Psoas muscle (tissue), 8 donors: ENCODE measurements around the gene BTBD16. TPM values are rescaled to one million over a fixed set of nuclear protein-coding genes. Genes with fewer than 3 reads are reported as not detected.

ENCODE experiments used
- ATAC-seq, 4 donors: fragments of 200-7000 bp; cut with Tn5 transposase; one replicate each; pipeline ENCODE4 v1.9.1; 2020; ENCODE audit warnings: moderate library complexity in 3 of 4, mild to moderate bottlenecking in 2 of 4
- DNase-seq, 2 donors: peaks; one replicate each; pipeline ENCODE4 v3.0.0-alpha.2; 2020
- H3K27ac ChIP-seq: fragments of 200-600 bp; one replicate; pipeline ENCODE4 v1.8.0; 2022
- H3K27me3 ChIP-seq, 3 donors: fragments of 200-600 bp in 1 of 3; one replicate each; pipeline versions ENCODE4 v1.6.1 to v1.8.0; 2013 to 2022; ENCODE audit warnings: low read length in 2 of 3, mild to moderate bottlenecking in 2 of 3, moderate library complexity in 1 of 3; ENCODE audit not compliant: insufficient read depth in 3 of 3
- H3K36me3 ChIP-seq, 2 donors: fragments of 200-600 bp in 1 of 2; one replicate each; pipeline versions ENCODE4 v1.6.1 to v1.8.0; 2013 to 2022; ENCODE audit warnings: low read depth in 1 of 2, mild to moderate bottlenecking in 1 of 2, moderate library complexity in 1 of 2; ENCODE audit not compliant: insufficient read depth in 1 of 2
- H3K4me1 ChIP-seq: fragments of 200-600 bp; one replicate; pipeline ENCODE4 v1.8.0; 2022
- H3K4me3 ChIP-seq: fragments of 200-600 bp; one replicate; pipeline ENCODE4 v1.8.0; 2022; ENCODE audit warnings: mild to moderate bottlenecking
- H3K9me3 ChIP-seq: fragments of 200-600 bp; one replicate; pipeline ENCODE4 v1.8.0; 2022
- WGBS, 3 donors: extraction: QIAGEN DNeasy Blood & Tissue Kit; methylation state at CpG; one replicate each; pipeline versions ENCODE4 v1.1.6 to v1.1.7; 2013; 5-methylcytosine and 5-hydroxymethylcytosine counted together
- intact Hi-C, 2 donors: fragments of 100-400 bp; cut with DNase I; formaldehyde crosslinking; loops; one replicate each; pipeline versions ENCODE4 v1.11.0 to v1.14.2; 2022
- polyA plus RNA-seq, 3 donors: library from polyadenylated mRNA; stranded (reverse); fragments of 200-250 nt; gene quantifications; one replicate each; pipeline ENCODE4 v1.2.3, GENCODE V29; 2013
- total RNA-seq, 4 donors: library from RNA; stranded (reverse); fragmentation: NEBNext Ultra II Directional in 2 of 4; extraction: Animal tissue kit (Norgen Biotek cat#: 25700) in 2 of 4; gene quantifications; one replicate each; pipeline versions ENCODE4 v1.2.1 to v1.2.4, GENCODE V29; 2021 to 2023
- TF ChIP-seq, protein P1 (sequence below): fragments of 200-600 bp; IDR thresholded peaks from one replicate; pipeline ENCODE4 v1.8.0; 2022; ENCODE audit warnings: antibody characterized with exemption
- donor health status: healthy with polysubstance abuse.
- donor health status: DM: no; HTN: no; CAD: no; lungs with moderate emphysema.
- donor health status: Bipolar disorder and iron deficiency.
- donor health status: healthy.
- donor health status: DM: yes; HTN: yes; CAD: no.
- donor health status: DM: no; HTN: no; CAD: no.
- donor health status: DM: no; HTN: no; CAD: no.
- donor health status: DM: yes; HTN: yes; CAD: no.

Gene BTBD16
- total and polyA plus RNA-seq, 7 donors = 0.14 to 0.58 (median 0.32) TPM; not detected in 4

DNA sequence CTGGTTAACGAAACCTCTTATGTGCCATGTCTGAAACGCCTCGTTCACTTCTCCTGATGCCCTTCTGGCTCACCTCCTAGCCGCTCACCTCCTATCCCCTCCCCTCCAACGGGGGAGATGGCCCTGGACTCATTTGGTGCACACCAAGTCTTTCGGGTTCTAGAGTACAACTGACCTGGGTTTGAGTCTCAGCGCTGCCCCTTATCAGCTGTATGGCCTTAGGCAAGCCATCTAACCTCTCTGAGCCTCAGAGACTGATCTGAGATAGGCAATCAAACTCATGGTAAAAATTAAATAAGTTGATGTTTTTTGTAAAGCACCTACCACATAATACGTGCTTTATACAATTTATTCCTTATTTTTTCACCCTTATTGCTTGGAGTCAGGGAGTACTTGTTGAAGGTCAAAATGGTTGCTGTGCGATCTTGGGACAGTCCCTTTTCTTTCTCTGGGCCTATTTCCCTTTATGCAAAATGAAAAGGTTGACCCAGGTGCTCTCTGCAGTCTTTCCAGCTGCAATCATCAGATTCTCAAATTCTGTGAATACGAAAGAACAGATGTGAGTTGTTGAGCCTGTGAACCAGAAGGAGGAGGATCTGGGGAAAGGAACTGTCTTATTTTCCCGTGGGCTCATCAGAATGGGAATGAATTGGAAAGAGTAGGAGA lies 72.2 kb downstream of the BTBD16 start:
- H3K36me3 ChIP-seq = no peaks in the 10 kb centered on the region
- no peaks in the 10 kb centered on the region for H3K27me3 ChIP-seq
- no peak for ATAC-seq
- H3K4me1 ChIP-seq = peaks cover 8% of the 10 kb centered on the region
- H3K27ac ChIP-seq = no peak overlapping the region
- TF ChIP-seq, protein P1, sequence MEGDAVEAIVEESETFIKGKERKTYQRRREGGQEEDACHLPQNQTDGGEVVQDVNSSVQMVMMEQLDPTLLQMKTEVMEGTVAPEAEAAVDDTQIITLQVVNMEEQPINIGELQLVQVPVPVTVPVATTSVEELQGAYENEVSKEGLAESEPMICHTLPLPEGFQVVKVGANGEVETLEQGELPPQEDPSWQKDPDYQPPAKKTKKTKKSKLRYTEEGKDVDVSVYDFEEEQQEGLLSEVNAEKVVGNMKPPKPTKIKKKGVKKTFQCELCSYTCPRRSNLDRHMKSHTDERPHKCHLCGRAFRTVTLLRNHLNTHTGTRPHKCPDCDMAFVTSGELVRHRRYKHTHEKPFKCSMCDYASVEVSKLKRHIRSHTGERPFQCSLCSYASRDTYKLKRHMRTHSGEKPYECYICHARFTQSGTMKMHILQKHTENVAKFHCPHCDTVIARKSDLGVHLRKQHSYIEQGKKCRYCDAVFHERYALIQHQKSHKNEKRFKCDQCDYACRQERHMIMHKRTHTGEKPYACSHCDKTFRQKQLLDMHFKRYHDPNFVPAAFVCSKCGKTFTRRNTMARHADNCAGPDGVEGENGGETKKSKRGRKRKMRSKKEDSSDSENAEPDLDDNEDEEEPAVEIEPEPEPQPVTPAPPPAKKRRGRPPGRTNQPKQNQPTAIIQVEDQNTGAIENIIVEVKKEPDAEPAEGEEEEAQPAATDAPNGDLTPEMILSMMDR = no peak
- no peaks in the 10 kb centered on the region for H3K9me3 ChIP-seq
- 91 to 95% (median 91%) methylated on average over 11 of the region's 11 CpGs for WGBS, 3 donors
- intact Hi-C loops = loop anchor here (2.0 to 10.0 kb wide), 6 partner anchors 36 to 222 kb away; partner anchors contain the start of gene DMBT1 (in 1 of the 2)
- no peak overlapping the region for H3K4me3 ChIP-seq
- DNase-seq = no peak

- Histone ChIP-seq H3K36me3 (no peaks in the 10 kb centered on the region), H3K27me3 (no peaks in the 10 kb centered on the region), H3K27ac (no peak overlapping the region), H3K9me3 (no peaks in the 10 kb centered on the region), H3K4me1 (peaks cover 8% of the 10 kb centered on the region), H3K4me3 (no peak overlapping the region)
- intact Hi-C loops = loop anchor here (2.0 to 10.0 kb wide), 6 partner anchors 37 to 221 kb away; partner anchors contain the start of gene DMBT1 (in 1 of the 2)
- TF ChIP-seq, protein P1 = no peak
- WGBS, 3 donors = 94 to 97% (median 95%) methylated on average over 8 of the region's 8 CpGs
- no peak for ATAC-seq
- no peak for DNase-seq
Measured at GRCh38 chr10:122343936-122344335, 72.8 kb downstream of the BTBD16 start.

- no peaks in the 10 kb centered on the region for H3K36me3 ChIP-seq
- intact Hi-C loops = loop anchor here (5.0 to 10.0 kb wide), 4 partner anchors 37 to 220 kb away; partner anchors contain the start of gene DMBT1 (in 1 of the 2)
- no peak overlapping the region for H3K4me3 ChIP-seq
- no peaks in the 10 kb centered on the region for H3K9me3 ChIP-seq
- 86 to 91% (median 89%) methylated on average over 9 of the region's 9 CpGs for WGBS, 3 donors
- DNase-seq (no peak), ATAC-seq (peak in 1 of 4 donors; percentile 21)
- H3K27me3 ChIP-seq = no peaks in the 10 kb centered on the region
- H3K4me1 ChIP-seq = peaks cover 8% of the 10 kb centered on the region
- TF ChIP-seq, protein P1 = no peak
- H3K27ac ChIP-seq = no peak overlapping the region
Measured at GRCh38 chr10:122344741-122345258, 73.7 kb downstream of the BTBD16 start.

- H3K36me3 ChIP-seq = no peaks in the 10 kb centered on the region
- no peaks in the 10 kb centered on the region for H3K9me3 ChIP-seq
- intact Hi-C loops = loop anchor here in 1 of 2 donors (10.0 kb wide), 1 partner anchor 218 kb away; the partner anchor contains the start of gene DMBT1
- DNase-seq (no peak), ATAC-seq (no peak)
- peaks cover 2% of the 10 kb centered on the region for H3K4me1 ChIP-seq
- WGBS, 3 donors = 78 to 93% (median 86%) methylated on average over 4 of the region's 4 CpGs
- TF ChIP-seq, protein P1 = no peak
- no peak overlapping the region for H3K4me3 ChIP-seq
- no peak overlapping the region for H3K27ac ChIP-seq
- H3K27me3 ChIP-seq = no peaks in the 10 kb centered on the region
Measured at GRCh38 chr10:122346326-122346950, 75.3 kb downstream of the BTBD16 start.
